Measurements from ENCODE around the gene CYP4F2.

GRCh38 chr19:15863272-15863671 is 34.6 kb downstream of the CYP4F2 start:
- TF ChIP-seq CTCF (conservative IDR thresholded peaks at IDR 0.05 in 1 of 2, IDR thresholded peaks at IDR 0.05 in 1 of 2; ENCODE audit: extremely low read depth in 1 of 2, insufficient read depth in 1 of 2, low read depth in 1 of 2, low read length in 2 of 2) (no peak), EZH2 (IDR thresholded peaks at IDR 0.05; ENCODE audit: borderline replicate concordance, low read length) (no peak)

Data from mammary epithelial cell (primary cell).